ENCODE measurements around the gene EVC.
"Not testable (repeated sequence)": the region's sequence is repeated elsewhere in the genome, so short reads cannot be mapped to it uniquely, and the experiment has no call there.

The EVC gene

GRCh38 chr4:5839751-5840674 is 129.0 kb downstream of the EVC start:
- Histone ChIP-seq H3K36me3 (ENCODE audit: control insufficient read depth in 5 of 5, insufficient read depth in 5 of 5, low read length in 5 of 5) (no peaks in the 10 kb centered on the region), H3K9ac (ENCODE audit: low read length in 5 of 5) (peak overlapping the region in 1 of 5 donors; percentile 31), H3K27ac (ENCODE audit: low read depth, low read length) (peak overlapping the region; percentile 70), H3K4me3 (ENCODE audit: low read depth in 1 of 5, low read length in 5 of 5) (peak overlapping the region; percentile 24 to 64 (median 33)), H3K4me1 (ENCODE audit: control insufficient read depth in 5 of 5, insufficient read depth in 5 of 5, low read length in 5 of 5) (peaks cover 5 to 19% (median 18%) of the 10 kb centered on the region in 5 donors), H3K27me3 (ENCODE audit: control insufficient read depth in 5 of 5, insufficient read depth in 4 of 5, low read length in 5 of 5) (peaks cover 0 to 7% (median 0%) of the 10 kb centered on the region in 5 donors), H3K9me3 (ENCODE audit: control insufficient read depth in 5 of 5, low read length in 5 of 5) (no peaks in the 10 kb centered on the region)

- Histone ChIP-seq H3K27me3 (ENCODE audit: control insufficient read depth in 5 of 5, insufficient read depth in 4 of 5, low read length in 5 of 5) (peaks cover 0 to 10% (median 0%) of the 10 kb centered on the region in 5 donors), H3K9ac (ENCODE audit: low read length in 5 of 5) (no peak overlapping the region), H3K27ac (ENCODE audit: low read depth, low read length) (no peak overlapping the region), H3K4me3 (ENCODE audit: low read depth in 1 of 5, low read length in 5 of 5) (no peak overlapping the region), H3K9me3 (ENCODE audit: control insufficient read depth in 5 of 5, low read length in 5 of 5) (no peaks in the 10 kb centered on the region), H3K4me1 (ENCODE audit: control insufficient read depth in 5 of 5, insufficient read depth in 5 of 5, low read length in 5 of 5) (peaks cover 5 to 19% (median 18%) of the 10 kb centered on the region in 5 donors), H3K36me3 (ENCODE audit: control insufficient read depth in 5 of 5, insufficient read depth in 5 of 5, low read length in 5 of 5) (no peaks in the 10 kb centered on the region)
These were observed 131.5 kb downstream of the EVC start for GRCh38 chr4:5842456-5842855.

DNA sequence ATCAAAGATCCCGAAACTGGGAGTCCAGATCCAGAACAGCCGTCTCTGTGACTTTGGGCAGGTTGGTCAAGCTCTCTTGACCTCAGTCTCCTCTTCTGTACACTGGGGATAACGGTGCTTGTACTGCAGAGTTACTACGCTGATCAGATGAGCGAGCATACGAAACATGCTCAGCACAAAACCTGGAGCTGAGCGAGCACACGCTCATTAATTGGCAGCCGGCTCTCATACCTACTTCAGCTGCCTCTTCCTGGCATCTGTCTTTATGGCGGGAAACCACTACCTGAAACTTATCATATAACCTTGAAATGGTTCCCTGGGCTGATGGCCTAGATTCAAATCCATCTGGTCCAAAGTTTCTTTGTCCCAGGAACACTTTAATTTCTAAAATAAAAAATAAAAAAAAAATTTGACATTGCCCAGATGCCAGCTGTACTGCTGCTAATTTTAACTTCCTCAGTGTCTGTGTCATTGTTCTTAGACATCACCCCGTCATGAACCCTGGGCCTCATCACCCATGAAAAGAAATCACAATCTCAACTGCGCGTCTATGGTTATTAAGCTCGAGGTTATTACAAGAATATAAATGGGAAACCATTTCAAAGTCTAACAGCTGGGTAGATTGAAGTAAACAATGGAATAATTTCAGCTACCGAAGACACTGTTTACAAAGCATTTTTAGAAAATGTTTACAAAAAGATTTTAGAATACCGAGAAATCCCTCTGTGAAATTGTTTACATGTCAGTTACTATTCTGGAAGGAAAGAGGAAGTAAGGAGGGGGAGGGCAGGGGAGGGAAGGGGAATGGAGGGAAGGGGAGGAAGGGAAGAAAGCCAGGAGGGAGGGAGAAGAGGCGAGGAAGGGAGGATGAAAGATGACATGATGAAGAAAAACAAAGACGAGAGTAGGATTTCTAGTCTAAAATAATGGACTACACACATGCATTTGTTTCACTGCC is 132.9 kb downstream of the EVC start:
- Histone ChIP-seq H3K27me3 (ENCODE audit: control insufficient read depth in 5 of 5, insufficient read depth in 4 of 5, low read length in 5 of 5) (peaks cover 0 to 10% (median 0%) of the 10 kb centered on the region in 5 donors), H3K9me3 (ENCODE audit: control insufficient read depth in 5 of 5, low read length in 5 of 5) (no peaks in the 10 kb centered on the region), H3K27ac (ENCODE audit: low read depth, low read length) (no peak overlapping the region), H3K36me3 (ENCODE audit: control insufficient read depth in 5 of 5, insufficient read depth in 5 of 5, low read length in 5 of 5) (no peaks in the 10 kb centered on the region), H3K9ac (ENCODE audit: low read length in 5 of 5) (no peak overlapping the region), H3K4me3 (ENCODE audit: low read depth in 1 of 5, low read length in 5 of 5) (no peak overlapping the region), H3K4me1 (ENCODE audit: control insufficient read depth in 5 of 5, insufficient read depth in 5 of 5, low read length in 5 of 5) (peaks cover 5 to 19% (median 18%) of the 10 kb centered on the region in 5 donors)

DNA sequence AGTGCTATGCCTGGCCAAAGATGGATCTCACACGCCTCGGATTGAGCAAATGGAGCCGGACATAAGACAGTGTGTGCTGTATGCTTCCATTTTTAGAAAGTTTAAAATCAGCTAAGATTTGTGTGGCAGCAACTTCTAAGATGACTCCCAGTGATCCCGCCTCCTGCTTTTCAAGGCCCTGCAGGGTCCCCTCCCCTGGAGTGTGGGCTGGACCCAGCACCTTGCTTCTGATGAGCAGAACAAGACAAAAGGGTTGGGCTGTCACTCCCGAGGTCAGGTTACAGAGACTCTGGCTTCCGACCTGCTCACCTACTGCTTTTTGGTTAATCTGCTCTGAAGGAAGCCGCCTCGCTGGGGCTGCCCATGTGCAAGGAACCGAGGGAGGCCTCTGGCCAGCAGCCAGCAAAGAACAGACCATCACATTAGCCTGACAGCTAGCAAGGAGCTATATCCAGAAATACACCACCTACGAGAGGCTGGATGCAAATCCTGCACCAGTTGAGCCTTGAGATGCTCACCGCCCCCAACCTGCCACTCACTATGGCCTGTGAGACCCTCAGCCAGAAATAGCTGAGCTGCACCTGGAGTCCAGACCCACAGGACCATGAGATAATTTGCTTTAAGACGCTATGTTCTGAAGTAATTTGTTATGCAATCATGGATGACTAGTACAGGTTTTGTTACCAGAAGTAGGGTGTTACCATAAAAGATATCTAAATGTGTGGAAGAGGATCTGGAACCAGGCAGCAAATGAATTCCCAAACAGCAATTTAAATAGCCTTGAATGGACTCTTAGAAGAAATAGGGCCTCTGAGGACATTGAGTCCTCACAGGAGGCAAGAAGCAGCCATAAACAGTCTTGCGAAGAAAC is 134.3 kb downstream of the EVC start:
- H3K9ac ChIP-seq (ENCODE audit: low read length in 5 of 5), result no peak overlapping the region
- peaks cover 1 to 7% (median 4%) of the 10 kb centered on the region in 5 donors for H3K4me1 ChIP-seq (ENCODE audit: control insufficient read depth in 5 of 5, insufficient read depth in 5 of 5, low read length in 5 of 5)
- H3K4me3 ChIP-seq (ENCODE audit: low read depth in 1 of 5, low read length in 5 of 5), result no peak overlapping the region
- no peaks in the 10 kb centered on the region for H3K36me3 ChIP-seq (ENCODE audit: control insufficient read depth in 5 of 5, insufficient read depth in 5 of 5, low read length in 5 of 5)
- H3K27me3 ChIP-seq (ENCODE audit: control insufficient read depth in 5 of 5, insufficient read depth in 4 of 5, low read length in 5 of 5), result peaks cover 0 to 11% (median 5%) of the 10 kb centered on the region in 5 donors
- no peaks in the 10 kb centered on the region for H3K9me3 ChIP-seq (ENCODE audit: control insufficient read depth in 5 of 5, low read length in 5 of 5)
- H3K27ac ChIP-seq (ENCODE audit: low read depth, low read length), result no peak overlapping the region

DNA sequence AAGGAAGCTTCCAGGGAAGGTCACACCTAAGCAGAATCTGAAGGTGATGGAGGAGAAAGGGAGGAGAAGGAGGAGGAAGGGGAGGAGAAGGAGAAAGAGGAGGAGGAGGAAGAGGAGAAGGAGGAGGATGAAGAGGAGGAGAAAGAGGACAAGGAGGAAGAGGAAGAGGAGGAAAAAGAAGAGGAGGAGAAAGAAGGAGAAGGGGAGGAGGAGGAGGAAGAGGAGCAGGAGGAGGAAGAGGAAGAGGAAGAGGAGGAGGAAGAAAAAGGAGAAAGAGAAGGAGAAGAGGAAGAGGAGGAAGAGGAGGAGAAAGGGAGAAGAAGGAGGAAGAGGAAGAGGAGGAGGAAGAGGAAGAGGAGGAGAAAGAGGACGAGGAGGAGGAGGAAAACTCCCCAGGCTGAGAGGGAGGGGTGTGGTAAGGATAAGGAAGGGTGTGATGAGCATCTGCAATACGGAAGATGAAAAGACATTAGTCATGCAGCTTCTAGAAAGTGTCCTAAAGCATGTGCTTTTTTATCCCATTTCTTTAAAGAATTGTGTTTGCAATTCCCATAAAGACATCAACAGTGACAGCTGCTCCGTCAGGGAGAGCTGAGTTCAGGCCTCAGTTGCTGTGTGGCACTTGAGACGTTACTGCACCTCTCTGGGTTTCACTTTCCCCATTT is 140.8 kb downstream of the EVC start:
- Histone ChIP-seq H3K9ac (ENCODE audit: low read length in 5 of 5) (no peak overlapping the region), H3K27ac (ENCODE audit: low read depth, low read length) (no peak overlapping the region), H3K9me3 (ENCODE audit: control insufficient read depth in 5 of 5, low read length in 5 of 5) (peaks cover 0 to 4% (median 0%) of the 10 kb centered on the region in 5 donors), H3K4me3 (ENCODE audit: low read depth in 1 of 5, low read length in 5 of 5) (no peak overlapping the region), H3K27me3 (ENCODE audit: control insufficient read depth in 5 of 5, insufficient read depth in 4 of 5, low read length in 5 of 5) (peaks cover 4 to 17% (median 10%) of the 10 kb centered on the region in 5 donors), H3K36me3 (ENCODE audit: control insufficient read depth in 5 of 5, insufficient read depth in 5 of 5, low read length in 5 of 5) (no peaks in the 10 kb centered on the region), H3K4me1 (ENCODE audit: control insufficient read depth in 5 of 5, insufficient read depth in 5 of 5, low read length in 5 of 5) (no peaks in the 10 kb centered on the region)

GRCh38 chr4:5852523-5853202 is 141.7 kb downstream of the EVC start:
- no peaks in the 10 kb centered on the region for H3K4me1 ChIP-seq (ENCODE audit: control insufficient read depth in 5 of 5, insufficient read depth in 5 of 5, low read length in 5 of 5)
- no peak overlapping the region for H3K9ac ChIP-seq (ENCODE audit: low read length in 5 of 5)
- no peak overlapping the region for H3K27ac ChIP-seq (ENCODE audit: low read depth, low read length)
- H3K27me3 ChIP-seq (ENCODE audit: control insufficient read depth in 5 of 5, insufficient read depth in 4 of 5, low read length in 5 of 5), result peaks cover 4 to 17% (median 10%) of the 10 kb centered on the region in 5 donors
- H3K36me3 ChIP-seq (ENCODE audit: control insufficient read depth in 5 of 5, insufficient read depth in 5 of 5, low read length in 5 of 5), result no peaks in the 10 kb centered on the region
- H3K9me3 ChIP-seq (ENCODE audit: control insufficient read depth in 5 of 5, low read length in 5 of 5), result peaks cover 0 to 4% (median 0%) of the 10 kb centered on the region in 5 donors
- H3K4me3 ChIP-seq (ENCODE audit: low read depth in 1 of 5, low read length in 5 of 5), result no peak overlapping the region

GRCh38 chr4:5854929-5855328 is 143.9 kb downstream of the EVC start:
- Histone ChIP-seq H3K9me3 (ENCODE audit: control insufficient read depth in 5 of 5, low read length in 5 of 5) (peaks cover 0 to 4% (median 0%) of the 10 kb centered on the region in 5 donors), H3K4me1 (ENCODE audit: control insufficient read depth in 5 of 5, insufficient read depth in 5 of 5, low read length in 5 of 5) (no peaks in the 10 kb centered on the region), H3K9ac (ENCODE audit: low read length in 5 of 5) (no peak overlapping the region), H3K36me3 (ENCODE audit: control insufficient read depth in 5 of 5, insufficient read depth in 5 of 5, low read length in 5 of 5) (no peaks in the 10 kb centered on the region), H3K27ac (ENCODE audit: low read depth, low read length) (no peak overlapping the region), H3K4me3 (ENCODE audit: low read depth in 1 of 5, low read length in 5 of 5) (no peak overlapping the region), H3K27me3 (ENCODE audit: control insufficient read depth in 5 of 5, insufficient read depth in 4 of 5, low read length in 5 of 5) (peaks cover 2 to 15% (median 5%) of the 10 kb centered on the region in 5 donors)

GRCh38 chr4:5856362-5856761 is 145.4 kb downstream of the EVC start:
- H3K4me1 ChIP-seq (ENCODE audit: control insufficient read depth in 5 of 5, insufficient read depth in 5 of 5, low read length in 5 of 5); H3K9ac ChIP-seq (ENCODE audit: low read length in 5 of 5); H3K27ac ChIP-seq (ENCODE audit: low read depth, low read length); H3K4me3 ChIP-seq (ENCODE audit: low read depth in 1 of 5, low read length in 5 of 5); H3K9me3 ChIP-seq (ENCODE audit: control insufficient read depth in 5 of 5, low read length in 5 of 5); H3K27me3 ChIP-seq (ENCODE audit: control insufficient read depth in 5 of 5, insufficient read depth in 4 of 5, low read length in 5 of 5); H3K36me3 ChIP-seq (ENCODE audit: control insufficient read depth in 5 of 5, insufficient read depth in 5 of 5, low read length in 5 of 5): not testable (repeated sequence)

Measured in subcutaneous abdominal adipose tissue (tissue), 5 donors.